Islet of Langerhans (tissue), 1 donor: ENCODE measurements around the gene SRGN.

Source experiments
- FAIRE-seq: peaks from one replicate; lab custom pipeline; 2011; peaks lifted over from hg19 to GRCh38; lab: Jason Lieb, UNC

The SRGN gene

DNA sequence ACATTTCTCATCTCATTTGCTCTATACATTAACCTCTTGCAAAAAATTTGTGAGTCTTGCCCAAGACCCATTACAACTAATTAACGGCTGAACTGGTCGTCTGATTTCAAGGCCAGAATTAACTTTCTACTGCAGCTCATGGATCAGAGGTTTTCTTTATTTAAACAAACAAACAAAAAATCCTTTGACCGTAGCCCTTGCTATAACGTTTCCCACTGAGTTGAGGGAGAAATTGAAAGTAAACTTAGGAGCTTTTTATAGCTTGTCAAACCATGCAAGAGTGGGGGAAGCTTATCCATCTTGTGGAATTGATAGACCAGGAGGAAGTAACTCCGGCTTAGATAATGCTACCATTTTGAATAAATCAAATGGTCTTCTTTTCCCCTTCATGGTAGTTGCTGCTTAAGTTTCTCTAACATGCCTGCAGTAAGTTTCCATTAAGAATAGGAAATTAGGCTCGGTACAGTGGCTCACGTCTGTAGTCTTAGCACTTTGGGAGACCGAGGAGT is 3.3 kb downstream of the SRGN start:
- FAIRE-seq: no peak

- peak; percentile 51 for FAIRE-seq
Observed at GRCh38 chr10:69092959-69093850, 5.3 kb downstream of the SRGN start.

- no peak for FAIRE-seq
Observed at GRCh38 chr10:69093933-69094332, 6.0 kb downstream of the SRGN start.

GRCh38 chr10:69096045-69096444 is 8.1 kb downstream of the SRGN start:
- FAIRE-seq: no peak

GRCh38 chr10:69097729-69098128 is 9.8 kb downstream of the SRGN start:
- FAIRE-seq: no peak

DNA sequence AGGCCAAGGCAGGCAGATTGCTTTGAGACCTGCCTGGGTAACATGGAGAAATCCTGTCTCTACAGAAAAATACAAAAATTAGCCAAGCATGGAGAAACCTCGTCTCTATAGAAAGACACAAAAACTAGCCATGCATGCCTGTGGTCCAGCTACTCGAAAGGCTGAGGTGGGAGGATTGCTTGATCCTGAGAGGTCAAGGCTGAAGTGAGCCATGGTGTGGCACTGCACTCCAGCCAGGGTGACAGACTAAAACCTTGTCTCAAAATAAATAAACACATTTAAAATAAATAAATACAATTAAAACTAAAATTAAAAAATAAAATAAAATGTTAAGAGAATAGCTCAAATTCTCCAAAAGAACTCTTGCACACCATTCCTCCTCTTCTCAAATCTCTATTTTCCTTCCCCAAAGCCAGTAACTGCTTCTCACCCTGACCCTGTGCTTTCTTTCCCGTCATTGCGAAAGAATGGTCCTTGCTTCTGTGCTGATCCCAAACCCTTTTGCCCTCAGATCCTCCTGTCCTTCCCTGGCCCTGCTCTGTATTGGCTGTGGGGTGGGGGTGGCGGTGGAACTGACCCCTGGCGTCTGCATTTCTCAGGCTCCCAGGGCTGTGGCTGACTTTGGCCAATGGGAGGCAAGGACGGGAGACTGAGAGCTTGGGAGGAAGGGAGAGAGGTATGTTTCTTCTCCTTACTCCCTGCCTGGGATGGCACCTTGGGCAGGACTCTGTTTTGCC is 12.4 kb downstream of the SRGN start:
- FAIRE-seq: no peak

GRCh38 chr10:69101451-69102095 is 13.7 kb downstream of the SRGN start:
- FAIRE-seq: no peak

GRCh38 chr10:69102440-69102839 is 14.5 kb downstream of the SRGN start:
- no peak for FAIRE-seq

DNA sequence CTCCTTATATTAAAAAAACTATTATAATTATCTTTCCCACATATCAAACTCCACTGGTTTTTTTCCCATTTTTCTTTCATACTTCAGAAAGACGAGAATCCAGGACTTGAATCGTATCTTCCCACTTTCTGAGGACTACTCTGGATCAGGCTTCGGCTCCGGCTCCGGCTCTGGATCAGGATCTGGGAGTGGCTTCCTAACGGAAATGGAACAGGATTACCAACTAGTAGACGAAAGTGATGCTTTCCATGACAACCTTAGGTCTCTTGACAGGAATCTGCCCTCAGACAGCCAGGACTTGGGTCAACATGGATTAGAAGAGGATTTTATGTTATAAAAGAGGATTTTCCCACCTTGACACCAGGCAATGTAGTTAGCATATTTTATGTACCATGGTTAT is 15.9 kb downstream of the SRGN start:
- FAIRE-seq: no peak

- no peak for FAIRE-seq
Observed at GRCh38 chr10:69104994-69105790, 17.3 kb downstream of the SRGN start.

GRCh38 chr10:69107176-69107490 is 19.2 kb downstream of the SRGN start:
- FAIRE-seq: no peak

- FAIRE-seq: no peak
Observed at GRCh38 chr10:69107699-69108098, 19.8 kb downstream of the SRGN start.

DNA sequence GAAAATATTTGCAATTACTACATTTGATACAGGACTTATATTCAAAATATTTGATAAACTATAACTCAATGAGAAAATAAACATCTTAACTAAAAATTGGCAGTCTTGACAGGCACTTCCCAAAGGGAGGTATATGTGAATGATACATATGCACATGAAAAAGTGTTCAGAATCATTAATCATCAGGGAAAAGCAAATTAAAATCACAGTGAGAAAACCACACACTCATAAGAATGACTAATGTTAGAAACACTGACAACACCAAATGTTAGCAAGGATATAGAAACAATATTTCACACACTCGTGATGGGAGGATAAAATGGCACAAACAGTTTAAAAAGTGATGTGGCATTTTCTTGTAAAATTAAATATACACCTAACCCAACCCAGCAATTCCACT is 32.0 kb downstream of the SRGN start:
- no peak for FAIRE-seq

GRCh38 chr10:69123306-69123746 is 35.4 kb downstream of the SRGN start:
- FAIRE-seq: no peak

DNA sequence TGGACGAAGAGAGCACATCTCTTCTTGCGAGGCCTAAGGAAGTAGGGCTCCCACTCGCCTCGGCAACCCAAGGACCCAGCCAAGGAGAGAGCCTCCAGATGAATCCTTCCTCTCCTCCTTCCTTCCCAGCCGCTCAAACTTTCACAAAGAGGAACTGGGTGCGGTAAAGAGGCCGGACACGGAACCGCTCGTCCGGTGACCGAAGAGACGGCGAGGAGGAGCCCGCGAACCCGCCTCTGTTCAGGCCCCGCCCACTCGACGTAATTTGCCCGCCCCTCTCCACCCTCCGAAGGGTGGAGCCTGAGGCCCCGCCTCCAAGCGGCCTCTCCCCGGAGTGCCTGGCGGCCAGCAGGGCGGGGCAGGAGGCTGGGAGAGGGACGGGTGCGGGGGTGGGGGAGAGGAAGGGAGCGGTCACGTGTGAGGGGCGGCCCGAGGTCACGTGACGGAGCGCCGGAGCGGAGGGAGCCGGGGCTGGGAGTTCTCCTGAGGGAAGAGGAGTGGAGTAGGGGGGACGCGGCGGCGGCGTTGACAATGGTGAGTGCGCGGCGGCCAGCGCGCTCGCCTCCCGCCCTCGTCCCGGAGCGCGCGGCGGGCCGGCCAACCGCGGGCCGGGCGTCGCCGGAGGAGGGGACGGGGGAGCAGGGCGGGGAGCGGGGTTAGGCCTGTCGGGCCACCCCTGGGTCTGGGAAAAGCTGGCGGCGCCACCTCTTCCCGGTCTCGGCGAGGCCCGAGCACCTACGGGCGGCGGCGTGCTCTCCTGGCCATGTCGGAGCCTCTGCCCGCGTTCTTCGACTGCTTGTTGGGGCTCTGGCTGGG is 36.1 kb downstream of the SRGN start, which contains the start of gene VPS26A:
VPS26A (plus strand) TSS at position 432 of the 816 bp plus-strand sequence; CDS start at position 532, 100 bp downstream.
- no peak for FAIRE-seq

- FAIRE-seq: no peak
Observed at GRCh38 chr10:69124563-69125268, 36.8 kb downstream of the SRGN start.

DNA sequence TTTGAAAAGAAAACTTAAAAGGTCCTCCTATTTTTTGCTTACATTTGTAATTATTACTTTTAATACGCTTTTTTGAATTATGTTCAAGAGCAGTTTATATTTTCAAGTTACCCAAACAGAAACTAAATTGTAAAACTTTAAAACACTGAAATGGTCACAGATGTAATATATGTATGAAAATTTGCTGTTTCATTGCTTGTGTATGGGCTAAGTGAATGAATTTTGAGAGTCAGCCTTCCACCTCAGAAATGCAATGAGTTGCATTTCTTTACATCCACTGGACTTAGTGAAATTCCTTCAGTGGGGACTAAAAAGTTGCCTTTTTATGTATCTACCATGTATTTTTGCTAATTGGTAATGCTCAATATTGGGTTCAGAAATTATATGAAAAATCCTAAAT is 37.7 kb downstream of the SRGN start:
- no peak for FAIRE-seq

GRCh38 chr10:69130251-69130650 is 42.3 kb downstream of the SRGN start:
- FAIRE-seq: no peak

DNA sequence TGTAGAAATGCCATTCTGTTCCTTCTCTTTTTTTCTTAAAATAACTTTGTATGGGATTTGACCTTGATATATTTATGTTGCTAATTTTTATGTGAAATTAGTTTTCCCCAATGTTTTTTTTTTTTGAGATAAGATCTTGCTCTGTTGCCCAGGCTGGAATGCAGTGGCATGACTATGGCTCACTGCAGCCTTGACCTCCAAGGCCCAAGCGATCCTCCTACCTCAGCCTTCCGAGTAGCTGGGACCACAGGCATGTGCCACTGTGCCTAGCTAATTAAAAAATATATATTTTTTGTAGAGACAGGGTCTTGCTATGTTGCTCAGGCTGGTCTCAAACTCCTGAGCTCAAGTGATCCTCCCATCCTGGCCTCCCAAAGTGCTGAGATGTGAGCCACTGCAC is 52.1 kb downstream of the SRGN start:
- FAIRE-seq: no peak

DNA sequence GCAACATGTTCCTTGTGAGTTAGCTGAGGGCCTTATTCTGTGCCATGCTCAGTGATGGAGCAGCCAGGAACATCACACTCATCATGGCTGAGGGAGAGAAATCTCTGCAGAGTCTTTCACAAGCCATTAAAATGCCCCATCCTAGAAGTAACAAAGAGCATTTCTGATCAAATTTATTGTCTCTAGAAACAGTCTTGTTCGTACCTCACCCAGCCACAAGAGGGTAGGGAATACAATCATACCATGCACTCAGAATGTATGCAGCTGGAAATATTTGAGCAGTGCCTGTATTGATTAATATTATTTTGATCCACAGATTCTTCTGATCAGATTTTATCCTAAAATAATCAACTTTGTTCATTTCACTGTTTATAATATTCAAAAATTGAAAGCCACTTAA is 53.4 kb downstream of the SRGN start:
- FAIRE-seq: no peak
